Activated gamma-delta T cell (primary cell): ENCODE measurements around the gene SLC2A1.

Experiments used
- DNase-seq: peaks from one replicate; lab custom pipeline; 2025; lab: John Stamatoyannopoulos, UW

Gene SLC2A1

GRCh38 chr1:42891465-42892138, 67.1 kb downstream of the SLC2A1 start:
- no peak for DNase-seq

DNA sequence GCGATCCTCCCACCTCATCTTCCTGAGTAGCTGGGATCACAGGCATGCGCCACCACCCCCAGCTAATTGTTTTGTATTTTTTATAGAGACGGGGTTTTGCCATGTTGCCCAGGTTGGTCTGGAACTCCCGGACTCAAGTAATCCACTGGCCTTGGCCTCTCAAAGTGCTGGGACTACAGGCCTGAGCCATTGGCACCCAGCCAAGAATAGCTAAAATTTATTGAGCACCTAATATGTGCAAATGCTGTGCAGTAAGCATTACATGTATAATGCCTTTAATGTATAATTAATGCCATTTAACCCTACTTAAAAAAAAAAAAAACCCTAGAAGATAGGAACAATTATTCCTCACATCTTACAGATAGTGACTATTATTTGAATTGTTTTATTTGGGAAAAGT, 69.4 kb downstream of the SLC2A1 start:
- no peak for DNase-seq

DNA sequence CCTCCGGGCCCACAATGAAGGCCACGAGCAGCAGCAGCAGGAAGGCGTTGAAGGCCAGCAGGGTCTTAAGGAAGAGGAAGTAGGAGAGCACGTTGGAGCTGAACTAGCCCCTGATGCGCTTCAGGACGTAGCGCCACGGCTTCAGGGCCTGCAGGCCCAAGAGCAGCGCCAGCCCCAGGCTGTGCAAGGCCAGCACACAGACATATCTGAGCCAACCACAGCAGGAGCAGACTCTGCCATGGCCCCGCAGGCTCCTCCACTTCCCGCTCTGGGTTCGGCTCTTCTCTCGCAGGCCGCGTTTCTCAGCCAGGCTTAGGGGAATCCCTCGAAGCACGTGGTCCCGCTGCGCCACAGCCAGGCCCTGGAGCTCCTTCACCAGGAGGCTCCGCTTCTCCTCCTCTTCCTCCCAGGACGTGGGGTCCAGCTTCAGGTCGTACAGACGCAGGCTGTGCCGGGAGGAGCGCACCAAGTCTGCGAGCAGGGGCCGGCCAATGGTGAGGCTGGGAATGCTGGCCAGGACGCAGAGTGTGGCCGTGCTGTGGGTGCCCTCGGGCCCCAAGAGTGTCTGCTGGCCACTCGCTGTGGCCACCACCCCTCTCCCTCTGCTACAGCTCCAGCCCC, 70.5 kb downstream of the SLC2A1 start:
- no peak for DNase-seq

GRCh38 chr1:42887366-42887765, 71.3 kb downstream of the SLC2A1 start:
- DNase-seq: no peak

- DNase-seq: no peak
These were observed 71.9 kb downstream of the SLC2A1 start for GRCh38 chr1:42886800-42887199.

DNA sequence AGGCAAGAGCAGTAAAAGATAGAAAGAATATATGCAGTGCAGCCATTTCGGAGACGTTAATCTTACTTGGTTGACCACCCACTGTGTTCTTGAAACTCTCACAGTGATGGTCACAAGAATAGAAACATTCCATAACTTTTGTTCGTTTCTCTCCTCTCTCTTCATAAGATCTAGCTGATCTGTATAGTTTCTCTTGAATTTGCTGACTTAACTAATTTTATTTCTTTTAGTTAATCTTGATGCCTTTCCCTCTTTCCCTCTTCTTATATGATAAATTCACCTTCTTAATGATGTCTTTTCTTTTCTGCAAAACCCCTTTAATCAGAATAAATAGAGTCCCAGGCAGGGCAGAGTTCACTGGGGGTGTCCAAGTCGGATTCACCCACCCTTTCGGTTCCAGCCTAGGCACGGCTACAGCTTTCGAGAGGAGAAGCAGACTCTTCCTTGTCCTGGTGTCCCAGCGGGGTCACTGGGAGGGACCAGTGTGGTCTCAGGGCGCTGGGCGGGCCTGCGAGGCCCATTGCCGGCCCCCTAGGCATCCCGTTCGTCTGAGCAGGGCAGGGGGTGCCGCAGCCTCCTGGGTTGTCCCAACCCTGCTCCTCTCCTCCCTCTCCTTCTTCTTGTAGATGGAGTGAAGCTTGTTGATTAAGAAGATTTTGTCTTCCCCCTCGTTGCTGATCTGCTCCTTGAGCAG, 72.5 kb downstream of the SLC2A1 start:
- no peak for DNase-seq

GRCh38 chr1:42880384-42880783, 78.3 kb downstream of the SLC2A1 start:
- no peak for DNase-seq

DNA sequence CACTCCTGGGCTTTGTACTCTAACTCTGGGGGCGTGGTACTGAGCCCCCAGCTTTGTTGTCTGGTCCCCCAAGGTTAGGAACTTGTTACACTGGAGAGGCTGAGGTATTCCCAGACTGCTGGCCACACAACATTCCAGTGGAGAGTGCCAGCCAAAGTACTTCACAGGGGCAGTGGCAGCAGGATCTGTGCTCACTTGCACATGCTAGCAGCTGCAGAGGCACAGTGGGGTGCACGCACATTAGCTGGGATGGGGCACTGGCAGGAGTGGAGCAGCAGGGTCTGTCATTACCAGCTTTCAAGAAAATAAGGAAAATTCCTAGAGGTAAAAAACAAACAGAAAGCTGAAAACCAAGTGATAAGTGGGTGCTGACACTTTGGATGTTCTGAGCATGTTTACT, 81.3 kb downstream of the SLC2A1 start:
- DNase-seq: no peak

DNA sequence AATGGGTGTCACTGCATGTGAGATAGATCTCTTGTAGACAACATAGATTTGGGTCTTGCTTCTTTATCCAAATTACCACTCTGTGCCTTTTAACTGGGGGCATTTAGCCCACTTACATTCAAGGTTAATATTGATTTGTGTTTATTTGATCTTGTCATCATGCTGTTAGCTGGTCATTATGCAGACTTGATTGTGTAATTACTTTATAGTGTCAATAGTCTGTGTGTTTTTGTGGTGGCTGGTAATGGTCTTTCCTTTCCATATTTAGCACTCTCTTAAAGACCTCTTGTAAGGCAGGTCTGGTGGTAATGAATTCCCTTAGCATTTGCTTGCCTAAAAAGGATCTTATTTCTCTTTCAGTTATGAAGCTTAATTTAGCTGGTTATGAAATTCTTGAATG, 82.7 kb downstream of the SLC2A1 start:
- DNase-seq: no peak
